HG03108 (cell line): ENCODE results near the gene DMRTB1.

Experiments used
- ATAC-seq: cut with Tn5 transposase; IDR thresholded peaks from one replicate; pipeline ENCODE4 v1.9.1; 2021; ENCODE audit warnings: moderate library complexity; ENCODE audit not compliant: unreplicated experiment

Gene DMRTB1

GRCh38 chr1:53484705-53485477 is 25.7 kb downstream of the DMRTB1 start:
- ATAC-seq = no peak

- ATAC-seq = no peak
These were observed 26.5 kb downstream of the DMRTB1 start for GRCh38 chr1:53485478-53486394.

GRCh38 chr1:53486395-53487026 is 27.3 kb downstream of the DMRTB1 start:
- no peak for ATAC-seq

- ATAC-seq = no peak
These were observed 31.2 kb downstream of the DMRTB1 start for GRCh38 chr1:53490351-53490750.

- ATAC-seq = no peak
These were observed 36.6 kb downstream of the DMRTB1 start for GRCh38 chr1:53495633-53496345.

GRCh38 chr1:53498555-53499131 is 39.4 kb downstream of the DMRTB1 start:
- ATAC-seq = no peak

GRCh38 chr1:53499257-53500203 is 40.3 kb downstream of the DMRTB1 start:
- ATAC-seq = no peak

GRCh38 chr1:53500204-53501064 is 41.2 kb downstream of the DMRTB1 start:
- no peak for ATAC-seq

GRCh38 chr1:53501065-53502005 is 42.1 kb downstream of the DMRTB1 start:
- ATAC-seq = no peak

GRCh38 chr1:53502641-53503432 is 43.6 kb downstream of the DMRTB1 start:
- ATAC-seq = no peak

- ATAC-seq = no peak
These were observed 44.4 kb downstream of the DMRTB1 start for GRCh38 chr1:53503433-53504217.

- no peak for ATAC-seq
These were observed 45.7 kb downstream of the DMRTB1 start for GRCh38 chr1:53504901-53505300.

- ATAC-seq = no peak
These were observed 46.2 kb downstream of the DMRTB1 start for GRCh38 chr1:53505401-53505800.

- ATAC-seq = no peak
These were observed 46.7 kb downstream of the DMRTB1 start for GRCh38 chr1:53505891-53506290.

- ATAC-seq = no peak
These were observed 47.3 kb downstream of the DMRTB1 start for GRCh38 chr1:53506355-53507050.
